A549 (cell line): Measurements from ENCODE around the gene GHR. TPM values are rescaled to one million over a fixed set of nuclear protein-coding genes. Genes with fewer than 3 reads are reported as not detected.

ENCODE experiments used
- ATAC-seq, 2 experiments: fragments of 200-7000 bp in 1 of 2; fragments of >200 bp in 1 of 2; cut with Nextera tagmentation in 1 of 2; cut with Tn5 transposase in 1 of 2; 3 replicates each; pipeline versions ENCODE4 v1.8.0 to v1.9.1; 2018 to 2020; ENCODE audit warnings: mild to moderate bottlenecking in 1 of 2, moderate library complexity in 1 of 2
- CTCF ChIA-PET: fragments of 300-600 bp; sonication (Branson Sonifier 250); formaldehyde crosslinking; extraction: SDS; loops from one replicate; lab custom pipeline; 2021; ENCODE audit warnings: antibody characterized with exemption, inconsistent platforms; lab: Yijun Ruan, JAX
- POLR2A ChIA-PET: fragments of 350-600 bp; formaldehyde crosslinking; extraction: SDS; loops from one replicate; lab custom pipeline; 2021; ENCODE audit warnings: antibody characterized with exemption, inconsistent platforms; lab: Yijun Ruan, JAX
- DNase-seq, 2 experiments: peaks; one replicate each; pipeline versions ENCODE4 v3.0.0 to v3.0.0-alpha.2; 2011 to 2016; ENCODE audit warnings: low read depth in 1 of 2, low spot score in 1 of 2
- FAIRE-seq: peaks from 2 replicates; lab custom pipeline; 2011; peaks lifted over from hg19 to GRCh38; lab: Jason Lieb, UNC
- H3K27ac ChIP-seq, 2 experiments: fragments of >200 bp; sonication (Bioruptor Twin); formaldehyde crosslinking; 3 replicates each; pipeline ENCODE4 v1.5.1; 2016 to 2017
- H3K4me1 ChIP-seq: fragments of >200 bp; sonication (Bioruptor Twin); formaldehyde crosslinking; 3 replicates; pipeline ENCODE4 v1.6.1; 2016
- H3K4me2 ChIP-seq: fragments of >200 bp; sonication (Bioruptor Twin); formaldehyde crosslinking; 3 replicates; pipeline ENCODE4 v1.6.1; 2016
- H3K4me3 ChIP-seq: fragments of >200 bp; sonication (Bioruptor Twin); formaldehyde crosslinking; 3 replicates; pipeline ENCODE4 v1.5.1; 2016
- H3K9me3 ChIP-seq: fragments of >200 bp; sonication (Bioruptor Twin); formaldehyde crosslinking; 3 replicates; pipeline ENCODE4 v1.6.1; 2016
- BCL3 ChIP-seq: fragments of >200 bp; sonication (Bioruptor Twin); formaldehyde crosslinking; IDR thresholded peaks from 3 replicates; pipeline ENCODE4 v1.6.1; 2016
- CBX2 ChIP-seq: fragments of 200-600 bp; sonication (generic); IDR thresholded peaks from 2 replicates; pipeline ENCODE4 v1.6.1; 2016; ENCODE audit warnings: low read depth, mild to moderate bottlenecking, borderline replicate concordance
- EHF ChIP-seq: fragments of 250-450 bp; sonication (Bioruptor Pico); IDR thresholded peaks from 2 replicates; pipeline ENCODE4 v1.5.0; 2020; ENCODE audit warnings: mild to moderate bottlenecking
- EHMT2 ChIP-seq: fragments of 200-600 bp; sonication (generic); IDR thresholded peaks from 2 replicates; pipeline ENCODE4 v1.6.1; 2016; ENCODE audit warnings: antibody characterized with exemption, low read depth, mild to moderate bottlenecking, moderate library complexity
- HEYL ChIP-seq: fragments of 250-450 bp; sonication (Bioruptor Pico); IDR thresholded peaks from 2 replicates; pipeline ENCODE4 v1.8.0; 2021; ENCODE audit warnings: mild to moderate bottlenecking, moderate library complexity
- HOXA7 ChIP-seq: fragments of 250-450 bp; sonication (Bioruptor Pico); IDR thresholded peaks from 2 replicates; pipeline ENCODE4 v1.5.0; 2020; ENCODE audit warnings: mild to moderate bottlenecking, moderate library complexity
- HOXB13 ChIP-seq: fragments of 250-450 bp; sonication (Bioruptor Pico); IDR thresholded peaks from 2 replicates; pipeline ENCODE4 v1.5.0; 2020; ENCODE audit warnings: low read depth, mild to moderate bottlenecking, moderate library complexity
- HOXB5 ChIP-seq: fragments of 250-450 bp; sonication (Bioruptor Pico); IDR thresholded peaks from 2 replicates; pipeline ENCODE4 v1.5.0; 2020; ENCODE audit warnings: mild to moderate bottlenecking, moderate library complexity
- JUN ChIP-seq, 2 experiments: fragments of >200 bp; sonication (Bioruptor Twin); formaldehyde crosslinking; IDR thresholded peaks; 2 replicates in 1 of 2; 3 replicates in 1 of 2; pipeline ENCODE4 v1.6.1; 2016 to 2017
- MAX ChIP-seq: IDR thresholded peaks from 2 replicates; pipeline ENCODE4 v1.6.1; 2012
- POLR2A ChIP-seq: IDR thresholded peaks from 2 replicates; pipeline ENCODE4 v1.6.1; 2012; ENCODE audit warnings: mild to moderate bottlenecking, low read length
- RARB ChIP-seq: fragments of 250-450 bp; sonication (Bioruptor Pico); IDR thresholded peaks from 2 replicates; pipeline ENCODE4 v1.8.0; 2021; ENCODE audit warnings: mild to moderate bottlenecking, moderate library complexity
- RCOR1 ChIP-seq: fragments of 150-350 bp; IDR thresholded peaks from 2 replicates; pipeline ENCODE4 v1.6.1; 2014; ENCODE audit warnings: antibody characterized with exemption, low read length, low read depth
- REST ChIP-seq: fragments of 200-600 bp; sonication (generic); IDR thresholded peaks from 2 replicates; pipeline ENCODE4 v1.6.1; 2016; ENCODE audit warnings: antibody characterized with exemption, mild to moderate bottlenecking, moderate library complexity
- RFX5 ChIP-seq: fragments of 450-650 bp; IDR thresholded peaks from 2 replicates; pipeline ENCODE4 v1.7.1; 2014; ENCODE audit warnings: antibody characterized with exemption, mild to moderate bottlenecking, moderate library complexity
- RNF2 ChIP-seq: fragments of 200-600 bp; sonication (generic); IDR thresholded peaks from 2 replicates; pipeline ENCODE4 v1.6.1; 2016; ENCODE audit warnings: low read depth, mild to moderate bottlenecking, antibody characterized with exemption, moderate library complexity, borderline replicate concordance
- SMC3 ChIP-seq: fragments of >200 bp; sonication (Bioruptor Twin); formaldehyde crosslinking; IDR thresholded peaks from 3 replicates; pipeline ENCODE4 v1.6.1; 2018; ENCODE audit warnings: inconsistent platforms
- TFCP2L1 ChIP-seq: fragments of 250-450 bp; sonication (Bioruptor Pico); IDR thresholded peaks from 2 replicates; pipeline ENCODE4 v1.5.0; 2021; ENCODE audit warnings: mild to moderate bottlenecking
- USF2 ChIP-seq: fragments of 450-650 bp; IDR thresholded peaks from 2 replicates; pipeline ENCODE4 v1.6.1; 2014; ENCODE audit warnings: antibody characterized with exemption
- WGBS: methylation state at CpG from one replicate; pipeline ENCODE4 v1.1.6; 2017; ENCODE audit errors: missing lambda C conversion rate; 5-methylcytosine and 5-hydroxymethylcytosine counted together
- polyA plus RNA-seq, 4 experiments: library from polyadenylated mRNA; depleted of rRNA in 3 of 4; stranded (reverse); fragments of >200 nt; fragmentation: RNase III in 1 of 4; extraction: RNeasy Plus Mini Kit Qiagen cat#74134 plus additional on column Dnase treatment in 1 of 4; gene quantifications; 2 replicates in 3 of 4; 3 replicates in 1 of 4; pipeline ENCODE4 v1.2.3, GENCODE V29; 2011 to 2017

The GHR gene
- polyA plus RNA-seq, 2 of the 4 experiments (the other 2 are of a cell fraction): 0.05 TPM; not detected in 1

- TF ChIP-seq REST: no peak
- TF ChIP-seq, all 56 proteins: peak for 0
These were observed 98.2 kb downstream of the GHR start (continued) for GRCh38 chr5:42521406-42521805.

GRCh38 chr5:42522783-42523182, 99.5 kb downstream of the GHR start:
- no peak for FAIRE-seq

GRCh38 chr5:42526179-42526578, 102.9 kb downstream of the GHR start:
- no peak for DNase-seq
- Histone ChIP-seq H3K9me3 (no peaks in the 10 kb centered on the region), H3K4me2 (no peak overlapping the region)
- no peak for TF ChIP-seq JUN (IDR thresholded peaks at IDR 0.05)
- TF ChIP-seq RFX5: no peak
- TF ChIP-seq HOXA7 (CRISPR knock-in tag): no peak
- no peak for TF ChIP-seq USF2
- no peak for TF ChIP-seq POLR2A
- TF ChIP-seq BCL3: no peak
- no peak for TF ChIP-seq HEYL
- TF ChIP-seq HOXB13 (CRISPR knock-in tag): no peak
- TF ChIP-seq EHF: no peak
- no peak for TF ChIP-seq EHMT2
- TF ChIP-seq RARB (CRISPR knock-in tag): no peak
- TF ChIP-seq HOXB5 (CRISPR knock-in tag): no peak
- TF ChIP-seq SMC3: no peak
- no peak for TF ChIP-seq RCOR1
- no peak for TF ChIP-seq MAX
- TF ChIP-seq TFCP2L1 (CRISPR knock-in tag): no peak
- TF ChIP-seq, all 56 proteins: peak for 0
- WGBS: 0% methylated on average over 1 of the region's 1 CpG
- no peak for FAIRE-seq
- ChIA-PET POLR2A (no interaction called here), CTCF (interaction anchor here (0.8 to 1.9 kb wide), 3 partner anchors 11 to 89 kb away, joined by 3 to 6 read pairs (median 4); no protein-coding TSS in a partner anchor)
- Histone ChIP-seq H3K27ac (no peak overlapping the region), H3K4me3 (no peak overlapping the region), H3K4me1 (no peaks in the 10 kb centered on the region)
- ATAC-seq: no peak

More at GRCh38 chr5:42522783-42523182, 99.5 kb downstream of the GHR start:
- H3K27ac ChIP-seq: no peak overlapping the region
- H3K4me1 ChIP-seq: no peaks in the 10 kb centered on the region
- no peaks in the 10 kb centered on the region for H3K9me3 ChIP-seq
- ATAC-seq: no peak
- H3K4me2 ChIP-seq: no peak overlapping the region
- H3K4me3 ChIP-seq: no peak overlapping the region
- ChIA-PET CTCF (no interaction called here), POLR2A (no interaction called here)
- TF ChIP-seq JUN (IDR thresholded peaks at IDR 0.05) (no peak), RNF2 (no peak), CBX2 (no peak)
- 0% methylated on average over 1 of the region's 1 CpG for WGBS
- no peak for DNase-seq
